Colon (tissue), 2 donors: ENCODE data around the gene SRC.

Experiments
- FAIRE-seq: peaks from 2 replicates; lab custom pipeline; 2012; peaks lifted over from hg19 to GRCh38; lab: Jason Lieb, UNC
- donor health status: control.
- donor health status: control.

The SRC gene

GRCh38 chr20:37384683-37385174 lies 38.8 kb downstream of the SRC start:
- FAIRE-seq: no peak

GRCh38 chr20:37385176-37385575 lies 39.2 kb downstream of the SRC start:
- no peak for FAIRE-seq

DNA sequence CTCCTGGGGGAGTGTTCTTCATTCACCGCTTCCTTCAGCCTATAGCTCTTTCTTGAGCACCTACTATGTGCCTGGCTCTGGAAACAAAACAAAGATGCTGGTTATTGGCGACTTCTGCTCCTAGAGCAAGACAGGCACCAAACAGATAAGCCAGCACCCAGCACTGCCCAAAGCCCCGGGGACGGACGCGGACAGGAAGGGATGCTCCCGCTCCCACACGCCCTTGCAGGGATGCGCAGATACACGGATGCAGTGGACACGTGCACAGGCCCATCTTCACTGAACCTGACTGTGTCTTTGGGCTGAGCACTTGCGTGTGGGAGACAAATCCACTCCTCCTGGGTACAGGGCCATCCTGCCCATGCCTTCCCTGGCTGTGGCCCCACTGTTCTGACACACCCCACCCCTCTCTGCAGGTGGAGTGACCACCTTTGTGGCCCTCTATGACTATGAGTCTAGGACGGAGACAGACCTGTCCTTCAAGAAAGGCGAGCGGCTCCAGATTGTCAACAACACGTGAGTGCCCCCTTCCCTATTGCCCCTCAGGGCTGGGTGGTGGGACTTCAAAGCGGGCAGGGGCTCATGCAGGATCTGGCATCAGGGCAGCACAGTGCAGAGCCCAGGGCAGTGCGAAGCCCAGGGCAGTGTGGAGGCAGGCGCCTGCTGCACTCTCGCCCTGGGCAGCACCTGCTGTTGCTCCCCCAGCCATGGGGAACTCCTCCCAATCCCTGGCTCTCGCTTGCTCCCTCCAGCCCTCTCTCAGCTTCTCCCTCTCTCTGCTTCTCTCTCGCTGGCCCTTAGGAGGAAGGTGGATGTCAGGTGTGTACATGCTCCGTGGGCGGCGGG lies 39.9 kb downstream of the SRC start:
- no peak for FAIRE-seq

GRCh38 chr20:37386505-37387251 lies 40.7 kb downstream of the SRC start:
- no peak for FAIRE-seq

DNA sequence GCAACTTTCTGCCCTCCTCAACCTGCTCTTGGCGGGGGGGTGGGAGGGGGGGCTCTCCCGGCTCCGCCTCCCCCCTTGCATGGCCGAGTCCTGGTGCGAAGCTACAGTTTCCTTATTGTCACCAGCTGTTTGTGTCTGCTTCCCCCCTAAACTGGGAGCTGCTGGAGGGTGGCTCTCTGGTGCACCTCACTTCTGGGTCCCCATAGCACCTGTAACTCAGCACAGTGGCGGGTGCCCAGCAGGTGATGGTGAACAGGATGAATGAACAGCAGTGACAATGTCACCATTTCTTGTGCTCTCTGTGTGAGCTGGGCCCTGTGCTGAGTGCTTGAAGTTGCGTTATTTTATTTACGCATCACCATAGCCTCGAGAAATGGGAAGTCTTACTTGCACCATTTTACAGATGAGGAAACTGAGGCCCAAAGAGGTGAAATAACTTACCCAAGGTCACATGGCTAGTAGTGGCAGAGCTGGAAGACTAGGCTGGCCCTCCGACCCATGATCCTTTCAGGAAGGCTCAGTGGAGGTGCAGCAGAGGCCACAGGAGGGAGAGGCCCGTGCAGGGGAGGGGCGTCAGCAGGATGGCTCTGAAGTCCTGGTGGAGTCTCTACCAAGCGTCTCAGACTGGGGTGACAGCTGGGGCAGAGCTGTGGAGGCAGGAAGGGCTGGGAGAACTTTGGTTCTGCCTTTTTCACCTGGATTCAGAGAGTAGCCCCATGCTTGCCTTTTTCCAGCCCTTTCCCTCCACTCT lies 41.8 kb downstream of the SRC start:
- FAIRE-seq: no peak

- FAIRE-seq: no peak
Observed at GRCh38 chr20:37388831-37389230, 42.9 kb downstream of the SRC start.

- no peak for FAIRE-seq
Observed at GRCh38 chr20:37389241-37389747, 43.4 kb downstream of the SRC start.

DNA sequence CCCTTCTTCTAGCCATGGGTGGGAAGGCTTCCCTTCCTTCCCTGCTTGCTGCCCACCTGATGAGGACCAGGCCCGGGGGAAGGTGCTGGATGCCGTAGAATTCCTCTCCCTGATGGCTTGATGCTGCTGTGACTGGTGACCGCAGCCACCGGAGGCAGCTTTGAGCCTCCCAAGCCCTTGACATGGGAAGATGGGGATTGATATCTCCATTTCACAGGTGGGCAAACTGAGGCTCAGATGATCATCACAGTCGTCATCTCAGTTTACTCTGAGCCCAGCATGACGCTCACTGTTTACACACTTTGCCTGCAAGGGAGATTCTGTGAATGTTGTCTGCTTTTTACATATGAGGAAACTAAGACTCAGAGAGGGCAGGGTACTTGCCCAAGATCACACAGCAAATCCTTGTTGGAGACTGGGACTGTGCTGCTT lies 43.9 kb downstream of the SRC start:
- no peak for FAIRE-seq

GRCh38 chr20:37390503-37390890 lies 44.6 kb downstream of the SRC start:
- FAIRE-seq: no peak

- FAIRE-seq: no peak
Observed at GRCh38 chr20:37390891-37391525, 45.1 kb downstream of the SRC start.

GRCh38 chr20:37392441-37393195 lies 46.7 kb downstream of the SRC start:
- FAIRE-seq: no peak

DNA sequence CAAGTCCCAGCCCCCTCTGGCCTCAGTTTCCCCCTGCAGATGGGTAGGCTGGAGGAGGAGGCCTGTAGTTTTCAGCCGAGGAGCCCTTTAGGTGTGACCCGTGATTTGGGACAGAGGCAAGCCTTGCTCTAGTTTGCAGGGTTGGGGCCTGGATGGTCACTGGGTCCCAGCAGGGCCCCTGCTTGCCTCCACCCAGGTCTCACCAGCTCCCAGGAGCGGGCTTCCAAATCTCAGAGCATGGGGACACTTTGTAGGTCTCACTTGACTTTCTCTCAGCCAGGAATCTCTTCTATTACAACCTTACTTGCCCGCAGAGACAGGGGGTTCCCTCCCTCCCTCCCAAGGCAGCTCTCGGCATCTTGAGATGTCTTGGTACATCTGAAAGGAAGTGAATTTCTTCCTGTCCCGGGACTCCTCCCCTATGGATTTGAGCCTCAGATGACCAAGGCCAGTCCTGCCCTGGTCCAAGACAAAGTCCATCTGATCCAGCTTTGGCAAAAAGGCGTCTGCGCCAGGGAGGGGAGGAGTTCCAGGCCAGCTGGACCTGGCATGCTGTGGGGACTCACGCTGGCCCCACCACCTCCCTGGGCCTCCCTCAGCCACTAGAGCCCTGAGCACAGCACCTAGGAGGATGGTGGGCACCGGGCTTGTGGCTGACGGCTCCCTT lies 47.4 kb downstream of the SRC start:
- FAIRE-seq: no peak

GRCh38 chr20:37393863-37394542 lies 48.1 kb downstream of the SRC start:
- no peak for FAIRE-seq

GRCh38 chr20:37394543-37395409 lies 48.8 kb downstream of the SRC start:
- no peak for FAIRE-seq

- FAIRE-seq: no peak
Observed at GRCh38 chr20:37395410-37395797, 49.5 kb downstream of the SRC start.

GRCh38 chr20:37395921-37396415 lies 50.0 kb downstream of the SRC start:
- FAIRE-seq: no peak

- FAIRE-seq: no peak
Observed at GRCh38 chr20:37396416-37397075, 50.6 kb downstream of the SRC start.
